ENCODE results near the gene RAB14.

DNA sequence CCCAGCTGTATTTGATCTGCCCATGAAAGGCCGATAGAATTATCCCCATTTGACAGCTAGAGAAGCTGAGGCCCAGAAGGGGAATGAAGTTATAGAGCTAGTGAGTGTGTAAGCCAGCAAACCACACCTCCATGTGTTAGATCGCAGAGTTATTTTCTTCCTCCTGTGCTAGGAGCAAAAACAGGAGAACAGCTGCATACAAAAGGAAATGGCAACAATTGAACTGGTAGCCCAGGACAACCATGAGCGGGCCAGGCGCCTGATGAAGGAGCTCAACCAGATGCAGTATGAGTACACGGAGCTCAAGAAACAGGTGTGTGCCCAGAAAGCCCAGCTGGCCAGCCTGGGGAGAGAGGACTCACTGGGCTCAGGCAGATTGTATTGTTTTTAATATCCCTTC, 30.4 kb downstream of the RAB14 start:
- TF ChIP-seq, protein P1, sequence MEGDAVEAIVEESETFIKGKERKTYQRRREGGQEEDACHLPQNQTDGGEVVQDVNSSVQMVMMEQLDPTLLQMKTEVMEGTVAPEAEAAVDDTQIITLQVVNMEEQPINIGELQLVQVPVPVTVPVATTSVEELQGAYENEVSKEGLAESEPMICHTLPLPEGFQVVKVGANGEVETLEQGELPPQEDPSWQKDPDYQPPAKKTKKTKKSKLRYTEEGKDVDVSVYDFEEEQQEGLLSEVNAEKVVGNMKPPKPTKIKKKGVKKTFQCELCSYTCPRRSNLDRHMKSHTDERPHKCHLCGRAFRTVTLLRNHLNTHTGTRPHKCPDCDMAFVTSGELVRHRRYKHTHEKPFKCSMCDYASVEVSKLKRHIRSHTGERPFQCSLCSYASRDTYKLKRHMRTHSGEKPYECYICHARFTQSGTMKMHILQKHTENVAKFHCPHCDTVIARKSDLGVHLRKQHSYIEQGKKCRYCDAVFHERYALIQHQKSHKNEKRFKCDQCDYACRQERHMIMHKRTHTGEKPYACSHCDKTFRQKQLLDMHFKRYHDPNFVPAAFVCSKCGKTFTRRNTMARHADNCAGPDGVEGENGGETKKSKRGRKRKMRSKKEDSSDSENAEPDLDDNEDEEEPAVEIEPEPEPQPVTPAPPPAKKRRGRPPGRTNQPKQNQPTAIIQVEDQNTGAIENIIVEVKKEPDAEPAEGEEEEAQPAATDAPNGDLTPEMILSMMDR (conservative IDR thresholded peaks at IDR 0.05): no peak
- TF ChIP-seq EZH2 (IDR thresholded peaks at IDR 0.05; ENCODE audit: low read depth): no peak
